ENCODE results near the gene CCDC192. TPM values are rescaled to one million over a fixed set of nuclear protein-coding genes. Genes with fewer than 3 reads are reported as not detected.
A peak's percentile ranks its signal among the peaks of the same experiment; 100 is the strongest.

CCDC192 gene
- total RNA-seq, 1 experiment from 2014 or later, result 0.52 TPM

DNA sequence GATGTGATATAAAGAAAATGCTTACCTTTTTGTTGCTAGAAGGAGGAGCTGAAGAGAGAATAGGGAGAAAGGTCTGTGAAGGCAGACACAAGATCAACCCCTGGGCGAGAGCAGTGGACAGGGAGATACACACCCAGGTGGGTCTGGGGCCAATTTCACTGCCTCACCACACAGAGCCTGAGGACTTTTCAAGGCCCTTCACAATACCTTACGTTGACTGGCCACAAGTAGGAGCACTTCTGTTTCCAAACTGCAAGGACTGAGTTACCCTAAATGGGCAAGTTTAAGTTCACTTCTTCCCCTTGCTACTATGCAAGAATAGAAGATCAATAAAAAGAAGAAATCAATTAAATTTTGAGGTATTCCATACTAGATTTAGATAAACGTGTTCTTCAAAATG, 205.9 kb downstream of the CCDC192 start:
- Mint-ChIP-seq H3K4me3 (no peak overlapping the region), H3K4me1 (no peaks in the 10 kb centered on the region), H3K9me3 (no peaks in the 10 kb centered on the region), H3K27me3 (ENCODE audit: low read depth) (peaks cover 31% of the 10 kb centered on the region), H3K36me3 (no peaks in the 10 kb centered on the region), H3K27ac (no peak overlapping the region)
- TF ChIP-seq, protein P1, sequence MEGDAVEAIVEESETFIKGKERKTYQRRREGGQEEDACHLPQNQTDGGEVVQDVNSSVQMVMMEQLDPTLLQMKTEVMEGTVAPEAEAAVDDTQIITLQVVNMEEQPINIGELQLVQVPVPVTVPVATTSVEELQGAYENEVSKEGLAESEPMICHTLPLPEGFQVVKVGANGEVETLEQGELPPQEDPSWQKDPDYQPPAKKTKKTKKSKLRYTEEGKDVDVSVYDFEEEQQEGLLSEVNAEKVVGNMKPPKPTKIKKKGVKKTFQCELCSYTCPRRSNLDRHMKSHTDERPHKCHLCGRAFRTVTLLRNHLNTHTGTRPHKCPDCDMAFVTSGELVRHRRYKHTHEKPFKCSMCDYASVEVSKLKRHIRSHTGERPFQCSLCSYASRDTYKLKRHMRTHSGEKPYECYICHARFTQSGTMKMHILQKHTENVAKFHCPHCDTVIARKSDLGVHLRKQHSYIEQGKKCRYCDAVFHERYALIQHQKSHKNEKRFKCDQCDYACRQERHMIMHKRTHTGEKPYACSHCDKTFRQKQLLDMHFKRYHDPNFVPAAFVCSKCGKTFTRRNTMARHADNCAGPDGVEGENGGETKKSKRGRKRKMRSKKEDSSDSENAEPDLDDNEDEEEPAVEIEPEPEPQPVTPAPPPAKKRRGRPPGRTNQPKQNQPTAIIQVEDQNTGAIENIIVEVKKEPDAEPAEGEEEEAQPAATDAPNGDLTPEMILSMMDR (IDR thresholded peaks at IDR 0.05), result 0 out of 2 replicates have a peak, but pooled peaks have one; percentile 27
- TF ChIP-seq NFYB (CRISPR knock-in tag; conservative IDR thresholded peaks at IDR 0.05; ENCODE audit: low read depth), result no peak
- ATAC-seq (peak; percentile 99), DNase-seq (ENCODE audit: low spot score) (peak; percentile 48)
- ChIA-PET CTCF (interaction anchor here (1.0 to 1.9 kb wide), 5 partner anchors 31 to 298 kb away, joined by 3 to 5 read pairs (median 3); no protein-coding TSS in a partner anchor), POLR2A (no interaction called here)

- TF ChIP-seq ZNF423 (CRISPR knock-in tag; IDR thresholded peaks at IDR 0.05), result no peak
- TF ChIP-seq NR3C1 (CRISPR knock-in tag; conservative IDR thresholded peaks at IDR 0.05; ENCODE audit: low read depth), result no peak
- TF ChIP-seq JUN (CRISPR knock-in tag; IDR thresholded peaks at IDR 0.05), result no peak
- no peak for TF ChIP-seq ZNF121 (CRISPR knock-in tag; IDR thresholded peaks at IDR 0.05)
- no peak for TF ChIP-seq ARID4B (CRISPR knock-in tag; IDR thresholded peaks at IDR 0.05; ENCODE audit: borderline replicate concordance)
- TF ChIP-seq, protein P2, sequence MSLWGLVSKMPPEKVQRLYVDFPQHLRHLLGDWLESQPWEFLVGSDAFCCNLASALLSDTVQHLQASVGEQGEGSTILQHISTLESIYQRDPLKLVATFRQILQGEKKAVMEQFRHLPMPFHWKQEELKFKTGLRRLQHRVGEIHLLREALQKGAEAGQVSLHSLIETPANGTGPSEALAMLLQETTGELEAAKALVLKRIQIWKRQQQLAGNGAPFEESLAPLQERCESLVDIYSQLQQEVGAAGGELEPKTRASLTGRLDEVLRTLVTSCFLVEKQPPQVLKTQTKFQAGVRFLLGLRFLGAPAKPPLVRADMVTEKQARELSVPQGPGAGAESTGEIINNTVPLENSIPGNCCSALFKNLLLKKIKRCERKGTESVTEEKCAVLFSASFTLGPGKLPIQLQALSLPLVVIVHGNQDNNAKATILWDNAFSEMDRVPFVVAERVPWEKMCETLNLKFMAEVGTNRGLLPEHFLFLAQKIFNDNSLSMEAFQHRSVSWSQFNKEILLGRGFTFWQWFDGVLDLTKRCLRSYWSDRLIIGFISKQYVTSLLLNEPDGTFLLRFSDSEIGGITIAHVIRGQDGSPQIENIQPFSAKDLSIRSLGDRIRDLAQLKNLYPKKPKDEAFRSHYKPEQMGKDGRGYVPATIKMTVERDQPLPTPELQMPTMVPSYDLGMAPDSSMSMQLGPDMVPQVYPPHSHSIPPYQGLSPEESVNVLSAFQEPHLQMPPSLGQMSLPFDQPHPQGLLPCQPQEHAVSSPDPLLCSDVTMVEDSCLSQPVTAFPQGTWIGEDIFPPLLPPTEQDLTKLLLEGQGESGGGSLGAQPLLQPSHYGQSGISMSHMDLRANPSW (CRISPR knock-in tag; conservative IDR thresholded peaks at IDR 0.05; ENCODE audit: low read depth), result no peak
- no peak for TF ChIP-seq CREB1 (CRISPR knock-in tag; IDR thresholded peaks at IDR 0.05)
- TF ChIP-seq JAZF1 (CRISPR knock-in tag; IDR thresholded peaks at IDR 0.05), result no peak
- no peak for TF ChIP-seq OVOL2 (CRISPR knock-in tag; IDR thresholded peaks at IDR 0.05; ENCODE audit: borderline replicate concordance)
- TF ChIP-seq, protein P3, sequence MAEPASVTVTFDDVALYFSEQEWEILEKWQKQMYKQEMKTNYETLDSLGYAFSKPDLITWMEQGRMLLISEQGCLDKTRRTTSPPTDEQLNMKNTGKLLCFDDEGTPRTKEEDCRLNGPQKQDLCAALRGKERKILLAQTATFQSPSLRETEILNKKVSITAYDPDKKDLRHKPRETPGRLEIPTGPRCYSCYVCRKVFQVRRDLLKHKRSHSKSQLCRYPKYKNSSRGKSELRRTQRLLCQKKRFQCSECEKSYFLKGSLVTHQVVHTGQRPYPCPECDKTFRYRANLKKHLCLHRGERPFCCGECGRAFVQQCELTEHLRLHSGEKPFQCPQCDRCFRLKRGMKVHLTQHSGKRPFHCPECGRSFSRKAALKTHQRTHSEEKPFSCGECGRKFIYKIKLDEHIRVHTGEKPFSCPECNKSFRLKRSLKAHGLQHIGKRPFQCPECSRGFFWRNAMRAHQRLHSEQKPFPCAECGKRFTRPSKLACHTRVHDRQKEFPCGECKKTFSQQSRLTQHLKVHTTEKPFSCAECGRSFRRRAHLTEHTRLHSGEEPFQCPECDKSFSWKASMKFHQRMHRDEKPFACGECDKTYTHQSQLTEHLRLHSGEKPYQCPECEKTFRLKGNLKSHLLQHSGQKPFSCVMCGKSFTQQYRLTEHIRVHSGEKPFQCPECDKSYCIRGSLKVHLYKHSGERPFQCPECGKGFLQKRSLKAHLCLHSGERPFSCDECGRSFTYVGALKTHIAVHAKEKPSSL (CRISPR knock-in tag; conservative IDR thresholded peaks at IDR 0.05), result no peak
- TF ChIP-seq PRRX2 (CRISPR knock-in tag; IDR thresholded peaks at IDR 0.05), result no peak
- no peak for TF ChIP-seq E2F5 (CRISPR knock-in tag; IDR thresholded peaks at IDR 0.05)
- TF ChIP-seq, protein P4, sequence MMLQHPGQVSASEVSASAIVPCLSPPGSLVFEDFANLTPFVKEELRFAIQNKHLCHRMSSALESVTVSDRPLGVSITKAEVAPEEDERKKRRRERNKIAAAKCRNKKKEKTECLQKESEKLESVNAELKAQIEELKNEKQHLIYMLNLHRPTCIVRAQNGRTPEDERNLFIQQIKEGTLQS (CRISPR knock-in tag; conservative IDR thresholded peaks at IDR 0.05), result no peak
- no peak for TF ChIP-seq NR2C2 (CRISPR knock-in tag; IDR thresholded peaks at IDR 0.05)
- TF ChIP-seq ZNF416 (CRISPR knock-in tag; IDR thresholded peaks at IDR 0.05), result no peak
- TF ChIP-seq, protein P5, sequence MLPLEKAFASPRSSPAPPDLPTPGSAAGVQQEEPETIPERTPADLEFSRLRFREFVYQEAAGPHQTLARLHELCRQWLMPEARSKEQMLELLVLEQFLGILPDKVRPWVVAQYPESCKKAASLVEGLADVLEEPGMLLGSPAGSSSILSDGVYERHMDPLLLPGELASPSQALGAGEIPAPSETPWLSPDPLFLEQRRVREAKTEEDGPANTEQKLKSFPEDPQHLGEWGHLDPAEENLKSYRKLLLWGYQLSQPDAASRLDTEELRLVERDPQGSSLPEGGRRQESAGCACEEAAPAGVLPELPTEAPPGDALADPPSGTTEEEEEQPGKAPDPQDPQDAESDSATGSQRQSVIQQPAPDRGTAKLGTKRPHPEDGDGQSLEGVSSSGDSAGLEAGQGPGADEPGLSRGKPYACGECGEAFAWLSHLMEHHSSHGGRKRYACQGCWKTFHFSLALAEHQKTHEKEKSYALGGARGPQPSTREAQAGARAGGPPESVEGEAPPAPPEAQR (CRISPR knock-in tag; IDR thresholded peaks at IDR 0.05), result no peak
- TF ChIP-seq CBFB (CRISPR knock-in tag; IDR thresholded peaks at IDR 0.05; ENCODE audit: low read depth), result no peak
- TF ChIP-seq ZBTB43 (CRISPR knock-in tag; IDR thresholded peaks at IDR 0.05), result no peak
- no peak for TF ChIP-seq SMAD3 (CRISPR knock-in tag; IDR thresholded peaks at IDR 0.05; ENCODE audit: borderline replicate concordance)
- H3K27ac Mint-ChIP-seq, result no peak overlapping the region
These were observed 206.6 kb downstream of the CCDC192 start for GRCh38 chr5:127909821-127910220.

More at GRCh38 chr5:127909821-127910220, 206.6 kb downstream of the CCDC192 start:
- Mint-ChIP-seq H3K9me3 (no peaks in the 10 kb centered on the region), H3K4me3 (no peak overlapping the region), H3K4me1 (no peaks in the 10 kb centered on the region), H3K27me3 (ENCODE audit: low read depth) (peaks cover 33% of the 10 kb centered on the region), H3K36me3 (no peaks in the 10 kb centered on the region)
- CTCF ChIA-PET, result interaction anchor here (0.6 to 1.9 kb wide), 5 partner anchors 31 to 297 kb away, joined by 3 to 5 read pairs (median 3); no protein-coding TSS in a partner anchor
- ATAC-seq, result no peak
- POLR2A ChIA-PET, result no interaction called here
- DNase-seq (ENCODE audit: low spot score), result no peak

Data from WTC11 (cell line).